WTC11 (cell line): ENCODE data around the gene CUEDC1.

Source experiments
- ARID4B ChIP-seq: sonication (generic); formaldehyde crosslinking; IDR thresholded peaks from 2 replicates; pipeline ENCODE4 v1.8.0; 2023; ENCODE audit warnings: missing genetic modification reagents, mild to moderate bottlenecking, borderline replicate concordance
- ATF1 ChIP-seq: sonication (generic); formaldehyde crosslinking; IDR thresholded peaks from 2 replicates; pipeline ENCODE4 v1.8.1; 2023; ENCODE audit warnings: mild to moderate bottlenecking, moderate library complexity, missing genetic modification reagents
- ATF6 ChIP-seq: sonication (generic); formaldehyde crosslinking; IDR thresholded peaks from 2 replicates; pipeline ENCODE4 v1.8.1; 2023; ENCODE audit warnings: mild to moderate bottlenecking, missing genetic modification reagents
- CTCF ChIP-seq: fragments of 200-600 bp; IDR thresholded peaks from 2 replicates; pipeline ENCODE4 v1.8.0; 2022; ENCODE audit warnings: antibody characterized with exemption
- JUN ChIP-seq: sonication (generic); formaldehyde crosslinking; IDR thresholded peaks from 2 replicates; pipeline ENCODE4 v1.8.0; 2023; ENCODE audit warnings: mild to moderate bottlenecking, missing genetic modification reagents
- PREB ChIP-seq: sonication (generic); formaldehyde crosslinking; IDR thresholded peaks from 2 replicates; pipeline ENCODE4 v1.8.1; 2022; ENCODE audit warnings: mild to moderate bottlenecking, missing genetic modification reagents, moderate library complexity, borderline replicate concordance
- SMAD4 ChIP-seq: sonication (generic); formaldehyde crosslinking; IDR thresholded peaks from 2 replicates; pipeline ENCODE4 v1.8.0; 2022; ENCODE audit warnings: mild to moderate bottlenecking, missing genetic modification reagents
- TEAD4 ChIP-seq: sonication (generic); formaldehyde crosslinking; IDR thresholded peaks from 2 replicates; pipeline ENCODE4 v1.8.0; 2022; ENCODE audit warnings: mild to moderate bottlenecking, missing genetic modification reagents
- ZBTB43 ChIP-seq: sonication (generic); formaldehyde crosslinking; IDR thresholded peaks from 2 replicates; pipeline ENCODE4 v1.8.1; 2023; ENCODE audit warnings: mild to moderate bottlenecking, missing genetic modification reagents
- ZNF512 ChIP-seq: sonication (generic); formaldehyde crosslinking; IDR thresholded peaks from 2 replicates; pipeline ENCODE4 v1.8.1; 2022; ENCODE audit warnings: missing genetic modification reagents, borderline replicate concordance

GRCh38 chr17:57849874-57850754, 105.1 kb downstream of the CUEDC1 start, which contains the start of gene MRPS23:
- TF ChIP-seq CTCF (no peak), ATF6 (CRISPR knock-in tag) (no peak), SMAD4 (CRISPR knock-in tag) (no peak), JUN (no peak), ZNF512 (CRISPR knock-in tag) (no peak), ARID4B (CRISPR knock-in tag) (peak; percentile 87; the same call in 1 of the 2 replicates), PREB (CRISPR knock-in tag) (peak; percentile 12; the same call in 1 of the 2 replicates), ZBTB43 (peak; percentile 63; the same call in 1 of the 2 replicates), TEAD4 (CRISPR knock-in tag) (no peak), ATF1 (CRISPR knock-in tag) (no peak)
